Neuron (in vitro differentiated cells): ENCODE data around the gene KAT6B.

Experiments used
- H2AFZ ChIP-seq: one replicate; pipeline ENCODE4 v1.6.1; 2013; ENCODE audit warnings: low read depth, mild to moderate bottlenecking, inconsistent platforms, low read length, moderate library complexity
- H3K27me3 ChIP-seq: one replicate; pipeline ENCODE4 v1.6.1; 2013; ENCODE audit warnings: low read length; ENCODE audit not compliant: insufficient read depth
- H3K36me3 ChIP-seq: one replicate; pipeline ENCODE4 v1.6.1; 2013; ENCODE audit warnings: low read length; ENCODE audit not compliant: insufficient read depth
- H3K4me1 ChIP-seq: one replicate; pipeline ENCODE4 v1.6.1; 2013; ENCODE audit warnings: low read length; ENCODE audit not compliant: insufficient read depth
- H3K4me3 ChIP-seq: 2 replicates; pipeline ENCODE4 v1.5.1; 2013; ENCODE audit warnings: mild to moderate bottlenecking, low read length, moderate library complexity
- H3K9me3 ChIP-seq: one replicate; pipeline ENCODE4 v1.6.1; 2013; ENCODE audit warnings: low read length

KAT6B gene

GRCh38 chr10:74925291-74925690, 98.9 kb downstream of the KAT6B start:
- no peaks in the 10 kb centered on the region for H3K9me3 ChIP-seq
- peaks cover 28% of the 10 kb centered on the region for H3K4me1 ChIP-seq
- no peak overlapping the region for H2AFZ ChIP-seq
- no peaks in the 10 kb centered on the region for H3K36me3 ChIP-seq
- H3K4me3 ChIP-seq: no peak overlapping the region
- H3K27me3 ChIP-seq: no peaks in the 10 kb centered on the region

DNA sequence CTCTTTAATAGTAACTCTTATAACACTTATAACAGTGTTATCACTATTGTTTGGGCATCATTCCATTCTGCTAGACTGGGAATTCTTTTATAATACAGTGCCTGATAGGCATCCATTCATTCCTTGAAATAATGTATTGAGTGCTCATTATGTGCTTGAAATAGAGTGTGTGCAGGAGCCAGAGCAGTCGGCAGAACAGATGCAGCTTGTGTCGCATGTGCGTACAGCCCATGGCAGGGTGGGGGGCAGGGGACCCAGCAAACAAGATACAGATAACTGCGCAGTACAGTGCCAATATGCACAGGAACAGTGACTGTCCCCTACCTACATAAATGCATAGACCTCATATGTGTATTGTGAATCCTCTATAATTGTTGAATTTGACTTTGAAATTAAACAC, 99.3 kb downstream of the KAT6B start:
- no peak overlapping the region for H3K4me3 ChIP-seq
- H3K27me3 ChIP-seq: no peaks in the 10 kb centered on the region
- peaks cover 31% of the 10 kb centered on the region for H3K4me1 ChIP-seq

GRCh38 chr10:74926791-74927585, 100.6 kb downstream of the KAT6B start:
- Histone ChIP-seq H3K4me3 (no peak overlapping the region), H3K4me1 (peaks cover 27% of the 10 kb centered on the region), H2AFZ (no peak overlapping the region), H3K27me3 (no peaks in the 10 kb centered on the region), H3K9me3 (no peaks in the 10 kb centered on the region), H3K36me3 (no peaks in the 10 kb centered on the region)

More for the DNA sequence above, 99.3 kb downstream of the KAT6B start:
- no peaks in the 10 kb centered on the region for H3K36me3 ChIP-seq
- no peaks in the 10 kb centered on the region for H3K9me3 ChIP-seq
- H2AFZ ChIP-seq: no peak overlapping the region

- no peak overlapping the region for H2AFZ ChIP-seq
- no peaks in the 10 kb centered on the region for H3K9me3 ChIP-seq
- peaks cover 22% of the 10 kb centered on the region for H3K4me1 ChIP-seq
- no peaks in the 10 kb centered on the region for H3K27me3 ChIP-seq
- H3K36me3 ChIP-seq: no peaks in the 10 kb centered on the region
- no peak overlapping the region for H3K4me3 ChIP-seq
These were observed 101.3 kb downstream of the KAT6B start for GRCh38 chr10:74927701-74928100.

- H3K27me3 ChIP-seq: no peaks in the 10 kb centered on the region
- H3K4me3 ChIP-seq: no peak overlapping the region
These were observed 102.4 kb downstream of the KAT6B start for GRCh38 chr10:74928742-74929191.

DNA sequence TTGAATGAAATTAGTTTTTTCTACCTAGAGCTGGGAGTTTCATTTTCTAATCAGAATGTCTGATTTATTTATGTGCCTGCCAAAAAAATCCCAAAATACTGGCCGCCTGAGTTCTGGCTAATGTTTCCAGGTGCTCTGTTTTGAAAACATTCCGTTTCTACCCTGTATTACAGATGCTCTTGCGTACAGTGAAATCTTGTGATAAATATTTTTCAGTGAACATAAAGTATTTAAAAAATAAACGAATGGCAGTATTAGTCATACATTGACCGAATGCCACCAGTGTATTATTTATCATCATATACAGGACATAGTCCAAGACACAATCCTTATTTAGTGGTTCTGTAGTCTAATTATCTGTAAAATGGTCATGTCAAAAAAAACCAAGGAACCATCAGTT, 102.8 kb downstream of the KAT6B start:
- Histone ChIP-seq H3K36me3 (no peaks in the 10 kb centered on the region), H3K27me3 (no peaks in the 10 kb centered on the region), H3K4me1 (peaks cover 21% of the 10 kb centered on the region), H3K9me3 (no peaks in the 10 kb centered on the region), H3K4me3 (no peak overlapping the region), H2AFZ (no peak overlapping the region)

More at GRCh38 chr10:74928742-74929191, 102.4 kb downstream of the KAT6B start:
- Histone ChIP-seq H3K9me3 (no peaks in the 10 kb centered on the region), H3K36me3 (no peaks in the 10 kb centered on the region), H2AFZ (no peak overlapping the region), H3K4me1 (peaks cover 22% of the 10 kb centered on the region)

DNA sequence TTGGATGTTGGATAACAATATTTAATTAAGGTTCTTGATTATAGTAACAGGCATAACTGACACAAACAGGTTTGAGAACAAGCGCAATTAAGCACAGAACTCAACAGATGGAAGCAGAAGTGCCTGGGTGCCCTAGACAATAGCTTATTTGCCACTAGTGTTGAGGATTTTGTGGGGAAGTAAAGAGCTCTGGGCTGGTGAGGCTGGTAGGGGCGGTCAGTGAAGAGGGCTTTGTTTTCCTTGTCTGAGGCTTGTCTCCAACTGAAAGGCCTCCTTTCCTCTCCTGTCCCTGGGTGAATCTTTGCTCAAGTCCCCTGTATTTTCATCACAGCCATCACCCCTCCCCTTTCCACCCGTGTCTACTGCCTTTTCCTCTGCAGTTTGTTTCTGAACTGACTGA, 104.6 kb downstream of the KAT6B start:
- Histone ChIP-seq H3K36me3 (no peaks in the 10 kb centered on the region), H3K4me3 (no peak overlapping the region), H2AFZ (no peak overlapping the region), H3K4me1 (peaks cover 11% of the 10 kb centered on the region), H3K9me3 (no peaks in the 10 kb centered on the region), H3K27me3 (no peaks in the 10 kb centered on the region)

DNA sequence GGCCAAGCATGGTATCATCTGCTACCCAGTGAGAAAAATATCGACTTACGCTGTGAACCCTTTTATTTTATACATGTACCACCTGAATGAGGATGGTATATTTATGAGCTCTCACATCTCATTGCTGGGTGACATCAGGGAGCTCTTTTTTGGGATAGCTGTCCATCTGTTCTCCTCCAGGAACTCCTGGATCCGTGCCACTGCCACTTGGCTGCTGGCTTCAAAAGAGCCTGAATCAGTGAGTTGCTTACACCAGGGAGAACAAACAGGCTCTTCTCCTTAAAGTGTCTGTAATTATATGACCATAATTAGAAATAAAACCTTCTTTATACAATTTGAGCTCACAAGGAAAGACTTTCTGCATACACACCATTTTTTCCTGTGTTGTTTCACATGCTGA, 106.2 kb downstream of the KAT6B start:
- Histone ChIP-seq H3K36me3 (no peaks in the 10 kb centered on the region), H3K9me3 (no peaks in the 10 kb centered on the region), H3K27me3 (no peaks in the 10 kb centered on the region), H2AFZ (no peak overlapping the region), H3K4me1 (peaks cover 6% of the 10 kb centered on the region), H3K4me3 (no peak overlapping the region)

DNA sequence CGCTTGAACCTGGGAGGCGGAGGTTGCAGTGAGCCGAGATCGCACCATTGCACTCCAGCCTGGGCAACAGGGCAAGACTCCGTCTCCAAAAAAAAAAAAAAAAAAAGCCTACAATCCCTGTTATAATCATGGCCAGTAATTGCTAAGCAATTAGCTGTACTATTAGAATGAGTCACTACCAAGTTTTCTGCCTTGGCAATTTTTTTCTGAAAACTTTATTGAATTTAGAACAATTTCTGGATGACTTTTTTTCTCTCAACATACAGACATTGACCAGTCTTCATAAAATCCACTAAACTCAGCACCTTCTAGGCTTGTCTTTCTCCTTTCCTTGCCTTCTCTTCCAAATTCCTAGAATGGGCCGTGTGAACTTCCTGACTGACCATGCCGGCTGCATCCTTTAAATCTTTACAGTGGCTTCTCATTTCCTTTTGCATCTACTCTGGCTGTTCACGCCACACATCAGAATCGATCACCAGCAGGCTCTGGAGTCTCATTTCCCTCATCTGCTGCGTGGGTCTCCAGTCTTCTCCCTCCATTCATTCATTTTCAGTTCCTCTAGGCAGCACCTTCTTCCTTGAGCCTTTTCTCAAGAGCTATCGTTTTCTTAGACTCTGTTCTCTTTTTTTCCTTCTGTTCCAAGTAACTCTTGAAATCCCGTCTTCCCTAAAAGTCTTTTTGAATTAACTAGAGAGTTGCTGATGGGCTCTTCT, 107.9 kb downstream of the KAT6B start:
- no peaks in the 10 kb centered on the region for H3K9me3 ChIP-seq
- no peak overlapping the region for H2AFZ ChIP-seq
- H3K4me1 ChIP-seq: peaks cover 6% of the 10 kb centered on the region
- no peaks in the 10 kb centered on the region for H3K36me3 ChIP-seq
- no peak overlapping the region for H3K4me3 ChIP-seq
- no peaks in the 10 kb centered on the region for H3K27me3 ChIP-seq

DNA sequence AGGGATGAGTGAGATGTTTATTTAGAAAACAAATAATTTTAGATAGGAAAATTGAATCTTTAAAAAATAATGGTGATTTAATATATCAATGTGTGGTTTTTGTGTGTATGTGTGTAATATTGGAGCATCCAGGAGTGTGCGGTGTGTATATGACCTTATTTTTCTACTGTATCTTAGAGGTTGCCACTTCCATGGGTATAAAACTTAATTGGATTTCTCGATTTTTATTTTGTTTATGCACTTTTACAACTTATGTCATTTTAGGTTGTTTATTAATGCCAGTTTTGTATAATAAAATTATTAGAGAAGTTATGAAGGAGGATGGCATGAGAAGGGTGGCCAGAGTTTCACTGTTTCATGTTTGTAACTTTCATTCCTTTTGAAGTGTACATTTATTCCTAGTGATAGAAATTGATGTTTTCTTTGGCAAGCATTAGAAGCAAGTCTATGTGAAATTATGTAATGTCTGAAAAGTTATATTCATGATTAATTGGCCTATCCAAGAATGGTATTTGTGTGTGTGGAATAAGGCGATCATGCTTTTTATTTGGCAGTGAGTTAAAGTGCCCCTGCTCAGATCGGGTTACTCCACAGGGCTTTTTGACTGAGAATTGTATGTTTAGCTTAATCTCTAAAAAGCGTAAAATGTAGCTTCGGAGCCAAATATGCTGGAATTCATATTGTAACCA, 110.3 kb downstream of the KAT6B start:
- Histone ChIP-seq H3K36me3 (no peaks in the 10 kb centered on the region), H3K9me3 (no peaks in the 10 kb centered on the region), H3K27me3 (no peaks in the 10 kb centered on the region), H3K4me1 (peaks cover 2% of the 10 kb centered on the region), H2AFZ (no peak overlapping the region), H3K4me3 (no peak overlapping the region)

GRCh38 chr10:74937266-74937856, 111.0 kb downstream of the KAT6B start:
- no peaks in the 10 kb centered on the region for H3K36me3 ChIP-seq
- H3K9me3 ChIP-seq: no peaks in the 10 kb centered on the region
- peaks cover 2% of the 10 kb centered on the region for H3K4me1 ChIP-seq
- no peaks in the 10 kb centered on the region for H3K27me3 ChIP-seq
- H3K4me3 ChIP-seq: no peak overlapping the region
- H2AFZ ChIP-seq: no peak overlapping the region

GRCh38 chr10:74944205-74944604, 117.8 kb downstream of the KAT6B start:
- Histone ChIP-seq H3K4me3 (no peak overlapping the region), H2AFZ (no peak overlapping the region), H3K36me3 (no peaks in the 10 kb centered on the region), H3K9me3 (no peaks in the 10 kb centered on the region), H3K27me3 (no peaks in the 10 kb centered on the region), H3K4me1 (peaks cover 10% of the 10 kb centered on the region)
